Lung (tissue), 12 donors: Measurements from ENCODE around the gene COG2. TPM values are rescaled to one million over a fixed set of nuclear protein-coding genes. Genes with fewer than 3 reads are reported as not detected.
A peak's percentile ranks its signal among the peaks of the same experiment; 100 is the strongest.

Experiments
- ATAC-seq: fragments of 200-7000 bp; cut with Tn5 transposase; one replicate; pipeline ENCODE4 v1.9.1; 2020; ENCODE audit warnings: moderate number of reproducible peaks; ENCODE audit not compliant: insufficient read depth, low FRiP score
- DNase-seq, 3 donors: peaks; one replicate each; pipeline ENCODE4 v3.0.0-alpha.2; 2013 to 2017
- H3K27ac ChIP-seq, 2 donors: one replicate each; pipeline ENCODE4 v1.5.1; 2013; ENCODE audit warnings: mild to moderate bottlenecking in 2 of 2, moderate library complexity in 2 of 2, control low read depth in 1 of 2, inconsistent platforms in 1 of 2, low read depth in 1 of 2, low read length in 1 of 2
- H3K27me3 ChIP-seq, 3 donors: one replicate each; pipeline ENCODE4 v1.5.1; 2013; ENCODE audit warnings: low read length in 2 of 3; ENCODE audit not compliant: control insufficient read depth in 3 of 3, insufficient read depth in 3 of 3
- H3K36me3 ChIP-seq, 4 donors: one replicate each; pipeline ENCODE4 v1.5.1; 2013; ENCODE audit warnings: low read length in 4 of 4, mild to moderate bottlenecking in 1 of 4, moderate library complexity in 1 of 4; ENCODE audit not compliant: control insufficient read depth in 4 of 4, insufficient read depth in 4 of 4
- H3K4me1 ChIP-seq, 5 donors: one replicate each; pipeline ENCODE4 v1.5.1; 2013; ENCODE audit warnings: low read length in 5 of 5, mild to moderate bottlenecking in 2 of 5, moderate library complexity in 1 of 5; ENCODE audit not compliant: control insufficient read depth in 5 of 5, insufficient read depth in 5 of 5
- H3K4me3 ChIP-seq: one replicate; pipeline ENCODE4 v1.5.1; 2013; ENCODE audit warnings: mild to moderate bottlenecking, control low read depth, moderate library complexity
- H3K9ac ChIP-seq, 2 donors: one replicate each; pipeline ENCODE4 v1.5.1; 2013; ENCODE audit warnings: low read length in 2 of 2, control low read depth in 1 of 2; ENCODE audit not compliant: insufficient read depth in 1 of 2
- H3K9me3 ChIP-seq, 4 donors: one replicate each; pipeline ENCODE4 v1.5.1; 2013; ENCODE audit warnings: low read length in 3 of 4, mild to moderate bottlenecking in 1 of 4, moderate library complexity in 1 of 4; ENCODE audit not compliant: control insufficient read depth in 4 of 4, insufficient read depth in 3 of 4
- WGBS, 2 donors: extraction: QIAGEN DNeasy Blood & Tissue Kit; methylation state at CpG; one replicate each; pipeline ENCODE4 v1.1.7; 2013; 5-methylcytosine and 5-hydroxymethylcytosine counted together
- polyA plus RNA-seq, 2 donors: library from polyadenylated mRNA; stranded (reverse); fragments of 200-250 nt; gene quantifications; one replicate each; pipeline ENCODE4 v1.2.1, GENCODE V29; 2013
- total RNA-seq, 2 donors: library from RNA; depleted of rRNA in 1 of 2; stranded (reverse); fragments of >200 nt in 1 of 2; gene quantifications; one replicate each; pipeline ENCODE4 v1.2.1, GENCODE V29; 2014 to 2021
- TF ChIP-seq, protein P1 (sequence below): IDR thresholded peaks from 2 replicates; pipeline ENCODE4 v1.5.1; 2012; ENCODE audit warnings: mild to moderate bottlenecking; ENCODE audit errors: control extremely low read depth, extremely low read depth
- donor health status: control.
- donor health status: control.
- donor health status: Bipolar disorder and iron deficiency.
- donor health status: healthy.
- donor health status: DM: yes; HTN: yes; CAD: no.

Gene COG2
- total and polyA plus RNA-seq, 4 donors, result 8.6 to 41.0 (median 17.5) TPM

DNA sequence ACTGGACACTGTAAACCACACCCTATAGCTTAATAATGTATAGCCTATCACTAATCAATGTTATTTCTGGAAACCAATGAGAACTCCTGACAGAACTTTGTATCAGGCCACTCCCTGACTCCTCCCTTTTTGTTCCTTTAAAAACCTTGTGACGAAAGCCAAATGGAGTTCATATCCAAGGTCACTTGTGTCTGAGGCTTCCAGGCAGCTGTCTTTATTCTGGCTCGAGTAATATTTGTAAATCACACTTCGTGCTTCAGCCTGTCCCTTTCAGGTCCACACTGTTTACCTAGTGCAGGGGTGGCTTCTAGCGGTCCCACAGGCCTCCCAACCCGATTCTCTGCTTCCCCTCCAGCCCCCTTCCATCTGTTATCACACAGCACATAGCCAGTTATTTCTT is 88.7 kb downstream of the COG2 start:
- peak in 2 of 3 donors; percentile 46 to 56 for DNase-seq
- no peak overlapping the region for H3K27ac ChIP-seq

DNA sequence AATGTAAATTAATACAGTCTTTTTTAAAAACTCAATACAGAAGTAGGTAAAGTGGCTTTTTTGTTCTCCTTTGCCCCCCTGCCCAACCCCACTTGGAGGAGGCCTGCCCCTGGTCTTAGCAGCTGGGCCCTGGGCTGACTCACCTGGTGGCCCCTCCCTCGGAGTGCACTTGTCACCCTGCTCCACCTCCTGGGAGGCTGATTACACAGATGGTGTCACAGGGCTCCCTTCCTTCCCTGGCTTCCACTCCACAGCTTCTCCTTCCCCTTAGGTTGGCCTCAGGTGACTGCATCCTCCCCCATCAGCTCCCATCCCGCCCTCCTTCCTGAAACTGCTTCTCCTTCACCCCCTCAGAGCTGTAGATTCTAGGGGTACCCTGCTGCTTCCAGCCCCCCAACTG is 93.2 kb downstream of the COG2 start:
- H3K4me3 ChIP-seq, result no peak overlapping the region
- no peaks in the 10 kb centered on the region for H3K27me3 ChIP-seq
- H3K9ac ChIP-seq, result no peak overlapping the region
- no peaks in the 10 kb centered on the region for H3K9me3 ChIP-seq
- H3K4me1 ChIP-seq, result peaks cover 0 to 5% (median 0%) of the 10 kb centered on the region in 5 donors
- DNase-seq (no peak), ATAC-seq (peak; percentile 27)
- H3K36me3 ChIP-seq, result no peaks in the 10 kb centered on the region
- WGBS, 2 donors, result 37 to 56% methylated on average over 2 of the region's 2 CpGs
- TF ChIP-seq, protein P1, sequence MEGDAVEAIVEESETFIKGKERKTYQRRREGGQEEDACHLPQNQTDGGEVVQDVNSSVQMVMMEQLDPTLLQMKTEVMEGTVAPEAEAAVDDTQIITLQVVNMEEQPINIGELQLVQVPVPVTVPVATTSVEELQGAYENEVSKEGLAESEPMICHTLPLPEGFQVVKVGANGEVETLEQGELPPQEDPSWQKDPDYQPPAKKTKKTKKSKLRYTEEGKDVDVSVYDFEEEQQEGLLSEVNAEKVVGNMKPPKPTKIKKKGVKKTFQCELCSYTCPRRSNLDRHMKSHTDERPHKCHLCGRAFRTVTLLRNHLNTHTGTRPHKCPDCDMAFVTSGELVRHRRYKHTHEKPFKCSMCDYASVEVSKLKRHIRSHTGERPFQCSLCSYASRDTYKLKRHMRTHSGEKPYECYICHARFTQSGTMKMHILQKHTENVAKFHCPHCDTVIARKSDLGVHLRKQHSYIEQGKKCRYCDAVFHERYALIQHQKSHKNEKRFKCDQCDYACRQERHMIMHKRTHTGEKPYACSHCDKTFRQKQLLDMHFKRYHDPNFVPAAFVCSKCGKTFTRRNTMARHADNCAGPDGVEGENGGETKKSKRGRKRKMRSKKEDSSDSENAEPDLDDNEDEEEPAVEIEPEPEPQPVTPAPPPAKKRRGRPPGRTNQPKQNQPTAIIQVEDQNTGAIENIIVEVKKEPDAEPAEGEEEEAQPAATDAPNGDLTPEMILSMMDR, result no peak
- no peak overlapping the region for H3K27ac ChIP-seq

More for the DNA sequence above, 88.7 kb downstream of the COG2 start:
- no peak overlapping the region for H3K4me3 ChIP-seq
- H3K27me3 ChIP-seq, result no peaks in the 10 kb centered on the region
- H3K4me1 ChIP-seq, result peaks cover 0 to 5% (median 0%) of the 10 kb centered on the region in 5 donors
- TF ChIP-seq, protein P1, result no peak
- no peaks in the 10 kb centered on the region for H3K9me3 ChIP-seq
- WGBS, 2 donors, result 41 to 64% methylated on average over 5 of the region's 5 CpGs
- ATAC-seq, result no peak
- no peak overlapping the region for H3K9ac ChIP-seq
- H3K36me3 ChIP-seq, result no peaks in the 10 kb centered on the region

DNA sequence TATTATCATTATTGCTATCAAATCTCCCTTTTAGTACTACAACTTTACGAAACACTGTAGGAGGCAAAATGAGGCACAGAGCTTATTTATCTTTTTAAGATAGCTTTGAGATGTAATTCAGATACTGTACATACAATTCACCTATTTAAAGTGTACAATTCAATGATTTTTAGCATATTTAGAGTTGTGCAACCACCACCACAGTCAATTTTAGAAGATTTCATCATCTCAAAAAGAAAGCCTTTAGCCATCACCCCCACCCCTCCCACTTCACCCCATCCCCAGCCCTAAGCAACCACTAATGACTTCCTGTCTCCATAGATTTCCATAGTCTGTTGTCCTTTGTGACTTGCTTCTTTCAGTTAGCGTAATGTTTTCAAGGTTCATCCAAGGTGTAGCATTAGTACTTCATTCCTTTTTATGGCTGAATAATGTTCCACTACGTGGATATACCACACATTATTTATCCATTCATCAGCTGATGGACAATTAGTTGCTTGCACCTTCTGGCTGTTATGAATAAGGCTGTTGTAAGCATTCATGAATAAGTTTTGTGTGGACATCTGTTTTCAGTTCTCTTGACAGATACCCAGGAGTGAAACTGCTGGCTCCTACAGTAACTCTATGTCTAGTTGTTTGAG is 95.5 kb downstream of the COG2 start:
- Histone ChIP-seq H3K4me3 (no peak overlapping the region), H3K27ac (no peak overlapping the region), H3K27me3 (no peaks in the 10 kb centered on the region), H3K9ac (no peak overlapping the region), H3K36me3 (no peaks in the 10 kb centered on the region), H3K4me1 (no peaks in the 10 kb centered on the region), H3K9me3 (no peaks in the 10 kb centered on the region)
- ATAC-seq (no peak), DNase-seq (no peak)
- 94 to 97% methylated on average over 3 of the region's 3 CpGs for WGBS, 2 donors
- TF ChIP-seq, protein P1, result no peak
